Inferior parietal cortex (tissue), 1 donor: ENCODE data around the gene SWI5.
A peak's percentile ranks its signal among the peaks of the same experiment; 100 is the strongest.
"Not testable (repeated sequence)": the region's sequence is repeated elsewhere in the genome, so short reads cannot be mapped to it uniquely, and the experiment has no call there.

ENCODE experiments used
- DNase-seq: peaks from one replicate; pipeline ENCODE4 v3.0.0-alpha.2; 2016; ENCODE audit errors: extremely low spot score

SWI5 gene

GRCh38 chr9:128276008-128276573 lies at the start of gene SWI5:
SWI5 (plus strand) TSS chr9:128276276.
- peak; percentile 100 for DNase-seq

GRCh38 chr9:128226412-128226801 lies 49.7 kb upstream of the SWI5 start:
- DNase-seq = no peak

GRCh38 chr9:128230897-128231296 lies 45.2 kb upstream of the SWI5 start:
- DNase-seq = not testable (repeated sequence)

- no peak for DNase-seq
Observed at GRCh38 chr9:128231638-128232527, 44.2 kb upstream of the SWI5 start.

- DNase-seq = no peak
Observed at GRCh38 chr9:128232528-128233428, 43.3 kb upstream of the SWI5 start.

- no peak for DNase-seq
Observed at GRCh38 chr9:128233817-128234406, 42.2 kb upstream of the SWI5 start.

GRCh38 chr9:128242124-128242523 lies 34.0 kb upstream of the SWI5 start:
- DNase-seq = no peak

GRCh38 chr9:128242828-128243214 lies 33.3 kb upstream of the SWI5 start:
- no peak for DNase-seq

- DNase-seq = no peak
Observed at GRCh38 chr9:128243215-128244018, 32.7 kb upstream of the SWI5 start.

- no peak for DNase-seq
Observed at GRCh38 chr9:128244091-128244836, 31.8 kb upstream of the SWI5 start.

- DNase-seq = no peak
Observed at GRCh38 chr9:128244837-128245231, 31.2 kb upstream of the SWI5 start.

GRCh38 chr9:128245421-128246151 lies 30.5 kb upstream of the SWI5 start:
- no peak for DNase-seq

GRCh38 chr9:128246471-128246870 lies 29.6 kb upstream of the SWI5 start:
- no peak for DNase-seq

GRCh38 chr9:128247226-128247803 lies 28.8 kb upstream of the SWI5 start:
- DNase-seq = no peak

- DNase-seq = no peak
Observed at GRCh38 chr9:128249558-128249907, 26.5 kb upstream of the SWI5 start.

GRCh38 chr9:128249908-128250838 lies 25.9 kb upstream of the SWI5 start:
- DNase-seq = peak; percentile 61

- DNase-seq = no peak
Observed at GRCh38 chr9:128250839-128251731, 25.0 kb upstream of the SWI5 start.
